Measurements from ENCODE around the gene NDUFS8. TPM values are rescaled to one million over a fixed set of nuclear protein-coding genes. Genes with fewer than 3 reads are reported as not detected.

Gene NDUFS8
- polyA plus RNA-seq, 3 donors, result 62.9 to 141 (median 114) TPM

GRCh38 chr11:68044898-68045351 is 14.4 kb downstream of the NDUFS8 start:
- Histone ChIP-seq H3K79me2 (ENCODE audit: insufficient read depth, low read length) (peaks cover 65% of the 10 kb centered on the region), H2AFZ (ENCODE audit: insufficient read depth, low read depth, low read length, poor library complexity, severe bottlenecking) (no peak overlapping the region), H3K27me3 (ENCODE audit: control insufficient read depth in 2 of 2, insufficient read depth in 2 of 2, low read length in 2 of 2) (no peaks in the 10 kb centered on the region), H3K9me3 (replicated peaks in 1 of 2; ENCODE audit: control insufficient read depth in 1 of 2, insufficient read depth in 1 of 2, low read length in 2 of 2) (no peaks in the 10 kb centered on the region), H3K27ac (ENCODE audit: low read depth in 1 of 2, low read length in 2 of 2) (no peak overlapping the region), H3K4me3 (replicated peaks in 1 of 3; ENCODE audit: low read depth in 2 of 3, low read length in 3 of 3) (no peak overlapping the region), H3K36me3 (replicated peaks in 1 of 2; ENCODE audit: control insufficient read depth in 1 of 2, insufficient read depth in 2 of 2, low read length in 2 of 2) (peaks cover 87 to 89% of the 10 kb centered on the region in 2 donors), H4K20me1 (ENCODE audit: insufficient read depth, low read length) (peaks cover 97% of the 10 kb centered on the region), H3K4me1 (ENCODE audit: control insufficient read depth in 1 of 2, insufficient read depth in 2 of 2, low read length in 2 of 2) (peaks cover 14 to 24% of the 10 kb centered on the region in 2 donors), H3K9ac (ENCODE audit: insufficient read depth, low read length, poor library complexity, severe bottlenecking) (no peak overlapping the region), H3K4me2 (replicated peaks; ENCODE audit: extremely low read depth, low read length, poor library complexity, severe bottlenecking) (no peak overlapping the region)
- WGBS (ENCODE audit: insufficient coverage), result 95% methylated on average over 14 of the region's 18 CpGs
- Mint-ChIP-seq H3K36me3 (peaks cover 49 to 70% of the 10 kb centered on the region in 2 donors), H3K27ac (peak overlapping the region in 1 of 7 donors; percentile 36), H3K27me3 (ENCODE audit: low read depth in 3 of 3) (peaks cover 0 to 2% (median 0%) of the 10 kb centered on the region in 3 donors), H3K4me1 (peaks cover 5% of the 10 kb centered on the region), H3K4me3 (no peak overlapping the region), H3K9me3 (peaks cover 0 to 3% (median 0%) of the 10 kb centered on the region in 7 donors)
- DNase-seq, result no peak
- intact Hi-C loops (cut with micrococcal nuclease), result loop anchor here in 1 of 2 donors (5.0 kb wide), 1 partner anchor 38 kb away; no protein-coding TSS in a partner anchor
- no peak for TF ChIP-seq CTCF (IDR thresholded peaks at IDR 0.05)

GRCh38 chr11:68047437-68048290 is 17.2 kb downstream of the NDUFS8 start:
- H3K36me3 ChIP-seq (replicated peaks in 1 of 2; ENCODE audit: control insufficient read depth in 1 of 2, insufficient read depth in 2 of 2, low read length in 2 of 2), result peaks cover 99 to 100% of the 10 kb centered on the region in 2 donors
- Mint-ChIP-seq H3K36me3 (peaks cover 69 to 83% of the 10 kb centered on the region in 2 donors), H3K27me3 (ENCODE audit: low read depth in 3 of 3) (peaks cover 0 to 2% (median 0%) of the 10 kb centered on the region in 3 donors), H3K4me3 (no peak overlapping the region), H3K9me3 (peaks cover 0 to 6% (median 0%) of the 10 kb centered on the region in 7 donors), H3K4me1 (no peaks in the 10 kb centered on the region), H3K27ac (peak overlapping the region in 3 of 7 donors; percentile 24 to 42 (median 36))
- no peaks in the 10 kb centered on the region for H3K4me1 ChIP-seq (ENCODE audit: control insufficient read depth in 1 of 2, insufficient read depth in 2 of 2, low read length in 2 of 2)
- no peak for TF ChIP-seq CTCF (IDR thresholded peaks at IDR 0.05)
- DNase-seq, result no peak
- WGBS (ENCODE audit: insufficient coverage), result 98% methylated on average over 30 of the region's 37 CpGs
- H3K9me3 ChIP-seq (replicated peaks in 1 of 2; ENCODE audit: control insufficient read depth in 1 of 2, insufficient read depth in 1 of 2, low read length in 2 of 2), result no peaks in the 10 kb centered on the region
- no peak overlapping the region for H3K4me2 ChIP-seq (replicated peaks; ENCODE audit: extremely low read depth, low read length, poor library complexity, severe bottlenecking)
- no peaks in the 10 kb centered on the region for H3K27me3 ChIP-seq (ENCODE audit: control insufficient read depth in 2 of 2, insufficient read depth in 2 of 2, low read length in 2 of 2)
- H3K79me2 ChIP-seq (ENCODE audit: insufficient read depth, low read length), result peaks cover 38% of the 10 kb centered on the region
- no peak overlapping the region for H2AFZ ChIP-seq (ENCODE audit: insufficient read depth, low read depth, low read length, poor library complexity, severe bottlenecking)
- no peak overlapping the region for H3K9ac ChIP-seq (ENCODE audit: insufficient read depth, low read length, poor library complexity, severe bottlenecking)
- H3K4me3 ChIP-seq (replicated peaks in 1 of 3; ENCODE audit: low read depth in 2 of 3, low read length in 3 of 3), result no peak overlapping the region
- H4K20me1 ChIP-seq (ENCODE audit: insufficient read depth, low read length), result peaks cover 100% of the 10 kb centered on the region
- intact Hi-C loops (cut with micrococcal nuclease), result no loop called here
- no peak overlapping the region for H3K27ac ChIP-seq (ENCODE audit: low read depth in 1 of 2, low read length in 2 of 2)
